Tibial nerve (tissue), 4 donors: ENCODE data around the gene DBH.

Experiments
- CTCF ChIP-seq, 5 experiments: fragments of 200-600 bp in 3 of 5; fragments of 450-650 bp in 2 of 5; sonication (generic) in 3 of 5; IDR thresholded peaks; one replicate each; pipeline ENCODE4 v1.5.1; 2016 to 2019; ENCODE audit warnings: antibody characterized with exemption in 5 of 5, mild to moderate bottlenecking in 3 of 5, moderate library complexity in 2 of 5
- EP300 ChIP-seq, 2 donors: sonication (generic); formaldehyde crosslinking; IDR thresholded peaks; one replicate each; pipeline ENCODE4 v1.6.1; 2017; ENCODE audit warnings: antibody characterized with exemption in 2 of 2, mild to moderate bottlenecking in 1 of 2
- POLR2A ChIP-seq, 2 donors: fragments of 450-650 bp; IDR thresholded peaks; one replicate each; pipeline ENCODE4 v1.6.1; 2017; ENCODE audit warnings: antibody characterized with exemption in 2 of 2, mild to moderate bottlenecking in 2 of 2, moderate library complexity in 2 of 2

- TF ChIP-seq CTCF (IDR thresholded peaks at IDR 0.05) (no peak), POLR2A (IDR thresholded peaks at IDR 0.05) (no peak), EP300 (IDR thresholded peaks at IDR 0.05) (no peak)
Measured at GRCh38 chr9:133667759-133668450, 31.7 kb downstream of the DBH start.
